Adrenal gland (tissue), 12 donors: ENCODE measurements around the gene EGLN2. TPM values are rescaled to one million over a fixed set of nuclear protein-coding genes. Genes with fewer than 3 reads are reported as not detected.

Experiments used
- DNase-seq, 7 donors: peaks; one replicate each; pipeline ENCODE4 v3.0.0-alpha.2; 2019 to 2020
- H3K27ac ChIP-seq, 5 donors: fragments of 200-600 bp; sonication (generic) in 4 of 5; 1 replicate in 3 of 5; 2 replicates in 2 of 5; pipeline versions ENCODE4 v1.5.1 to v1.8.0; 2016 to 2020; ENCODE audit warnings: mild to moderate bottlenecking in 1 of 5
- H3K27me3 ChIP-seq: fragments of 200-600 bp; 2 replicates; pipeline ENCODE4 v1.8.0; 2021
- H3K36me3 ChIP-seq, 2 donors: fragments of 200-600 bp; replicated peaks in 1 of 2; 1 replicate in 1 of 2; 2 replicates in 1 of 2; pipeline versions ENCODE4 v1.5.1 to v1.8.0; 2018 to 2022
- H3K4me1 ChIP-seq, 2 donors: fragments of 200-600 bp; replicated peaks in 1 of 2; 1 replicate in 1 of 2; 2 replicates in 1 of 2; pipeline versions ENCODE4 v1.5.1 to v1.8.0; 2018 to 2021
- H3K4me3 ChIP-seq, 4 donors: fragments of 200-600 bp; sonication (generic) in 3 of 4; one replicate each; pipeline ENCODE4 v1.5.1; 2016 to 2018
- H3K9me3 ChIP-seq, 3 donors: fragments of 200-600 bp; sonication (generic) in 1 of 3; replicated peaks in 1 of 3; 1 replicate in 2 of 3; 2 replicates in 1 of 3; pipeline versions ENCODE4 v1.5.1 to v1.8.0; 2016 to 2021
- CTCF ChIP-seq, 6 experiments: fragments of 450-650 bp in 4 of 6; fragments of 200-600 bp in 2 of 6; sonication (generic) in 1 of 6; IDR thresholded peaks; 1 replicate in 5 of 6; 2 replicates in 1 of 6; pipeline versions ENCODE4 v1.5.1 to v1.8.0; 2016 to 2021; ENCODE audit warnings: antibody characterized with exemption in 6 of 6, mild to moderate bottlenecking in 2 of 6, moderate library complexity in 1 of 6
- POLR2A ChIP-seq, 2 donors: fragments of 450-650 bp; IDR thresholded peaks; one replicate each; pipeline ENCODE4 v1.6.1; 2017; ENCODE audit warnings: antibody characterized with exemption in 2 of 2, mild to moderate bottlenecking in 2 of 2, moderate library complexity in 1 of 2
- WGBS, 4 donors: extraction: QIAGEN DNeasy Blood & Tissue Kit in 2 of 4; methylation state at CpG; one replicate each; pipeline versions ENCODE4 v1.1.5 to v1.1.7; 2013 to 2017; 5-methylcytosine and 5-hydroxymethylcytosine counted together
- intact Hi-C, 2 donors: fragments of 100-400 bp; cut with DNase I; formaldehyde crosslinking; loops; one replicate each; pipeline versions ENCODE4 v1.14.1 to v1.15.0; 2022 to 2023
- polyA plus RNA-seq, 3 donors: library from polyadenylated mRNA; stranded (reverse); fragments of 200-250 nt in 2 of 3; fragments of 350-450 nt in 1 of 3; fragmentation: Illumina TruSeq in 1 of 3; extraction: RNeasy Lipid Tissue Mini Kit (QIAGEN cat#74804) in 1 of 3; gene quantifications; one replicate each; pipeline ENCODE4 v1.2.3, GENCODE V29; 2013 to 2014
- total RNA-seq, 9 donors: library from RNA; depleted of rRNA in 4 of 9; stranded (reverse); fragments of >200 nt in 4 of 9; fragments of 120-200 nt in 1 of 9; fragmentation: NEBNext Ultra II Directional in 1 of 9; extraction: Animal tissue kit (Norgen Biotek cat#: 25700) in 1 of 9; gene quantifications; one replicate each; pipeline versions ENCODE4 v1.1.0 to v1.2.4, GENCODE V29; 2013 to 2023
- donor health status: healthy with polysubstance abuse.
- donor health status: Bipolar disorder and iron deficiency.
- donor health status: DM: yes; HTN: yes; CAD: no.
- donor health status: DM: no; HTN: no; CAD: no.
- donor health status: DM: no; HTN: no; CAD: no.
- donor health status: DM: yes; HTN: yes; CAD: no.

The EGLN2 gene
- total and polyA plus RNA-seq, 12 donors: 53.1 to 169 (median 104) TPM

GRCh38 chr19:40803170-40803856, 4.3 kb downstream of the EGLN2 start:
- TF ChIP-seq POLR2A (IDR thresholded peaks at IDR 0.05): no peak
- no peak for TF ChIP-seq CTCF (IDR thresholded peaks at IDR 0.05)
- WGBS, 4 donors: 31 to 40% (median 34%) methylated on average over 8 to 9 of the region's 9 CpGs
- peak overlapping the region; percentile 4 to 94 (median 60) for H3K27ac ChIP-seq
- intact Hi-C loops: loop anchor here in 1 of 2 donors (5.0 kb wide), 1 partner anchor 141 kb away; no protein-coding TSS in a partner anchor
- H3K4me1 ChIP-seq: peaks cover 49 to 79% of the 10 kb centered on the region in 2 donors
- no peaks in the 10 kb centered on the region for H3K27me3 ChIP-seq
- H3K9me3 ChIP-seq: no peaks in the 10 kb centered on the region
- DNase-seq: peak in 1 of 7 donors; percentile 55
- peaks cover 0 to 27% of the 10 kb centered on the region in 2 donors for H3K36me3 ChIP-seq
- H3K4me3 ChIP-seq: peak overlapping the region in 1 of 4 donors; percentile 6

- DNase-seq: peak in 1 of 7 donors; percentile 55
- Histone ChIP-seq H3K4me3 (no peak overlapping the region), H3K36me3 (peaks cover 0 to 35% of the 10 kb centered on the region in 2 donors), H3K27me3 (no peaks in the 10 kb centered on the region), H3K4me1 (peaks cover 49 to 79% of the 10 kb centered on the region in 2 donors), H3K27ac (peak overlapping the region in 3 of 5 donors; percentile 60 to 94 (median 90)), H3K9me3 (no peaks in the 10 kb centered on the region)
- WGBS, 4 donors: 68 to 70% (median 69%) methylated on average over 6 of the region's 6 CpGs
- intact Hi-C loops: loop anchor here in 1 of 2 donors (5.0 kb wide), 1 partner anchor 142 kb away; no protein-coding TSS in a partner anchor
- TF ChIP-seq CTCF (IDR thresholded peaks at IDR 0.05) (no peak), POLR2A (IDR thresholded peaks at IDR 0.05) (no peak)
Observed at GRCh38 chr19:40803857-40804782, 5.1 kb downstream of the EGLN2 start.

GRCh38 chr19:40804783-40805242, 5.8 kb downstream of the EGLN2 start:
- DNase-seq: no peak
- Histone ChIP-seq H3K27me3 (no peaks in the 10 kb centered on the region), H3K36me3 (peaks cover 0 to 40% of the 10 kb centered on the region in 2 donors), H3K4me3 (no peak overlapping the region), H3K9me3 (no peaks in the 10 kb centered on the region), H3K4me1 (peaks cover 49 to 81% of the 10 kb centered on the region in 2 donors), H3K27ac (peak overlapping the region in 3 of 5 donors; percentile 41 to 94 (median 90))
- 38 to 51% (median 50%) methylated on average over 4 to 7 of the region's 7 CpGs for WGBS, 4 donors
- TF ChIP-seq POLR2A (IDR thresholded peaks at IDR 0.05) (no peak), CTCF (IDR thresholded peaks at IDR 0.05) (peak in 1 of 6 experiments; percentile 2)
- intact Hi-C loops: loop anchor here (5.0 kb wide), 1 partner anchor 143 kb away; no protein-coding TSS in a partner anchor
